ENCODE measurements around the gene CTDSP1.

CTDSP1 gene

DNA sequence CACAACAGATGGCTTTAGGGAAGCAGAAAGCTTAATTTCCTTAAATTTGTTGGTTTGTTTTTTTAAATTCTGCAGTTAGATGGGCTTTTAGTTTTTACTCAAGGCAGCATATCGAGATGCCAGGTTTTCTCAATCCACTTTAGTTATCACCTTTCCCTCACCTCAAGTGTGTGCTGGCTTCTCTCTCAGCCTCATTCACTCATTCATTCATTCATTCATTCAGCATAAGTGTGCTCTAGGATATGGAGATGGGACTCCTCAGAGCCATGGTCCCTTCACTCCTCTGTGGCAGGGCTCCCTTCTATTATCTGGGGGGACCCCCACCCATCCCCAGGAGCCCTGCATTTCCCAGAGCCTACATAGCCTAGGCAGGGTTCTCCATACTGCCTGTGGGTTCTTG lies 38.3 kb downstream of the CTDSP1 start:
- in situ Hi-C loops (cut with MboI; ENCODE audit: low pct_unique_long_range_greater_than_20kb, low sequenced_read_pairs) = no loop called here
- DNase-seq = no peak

DNA sequence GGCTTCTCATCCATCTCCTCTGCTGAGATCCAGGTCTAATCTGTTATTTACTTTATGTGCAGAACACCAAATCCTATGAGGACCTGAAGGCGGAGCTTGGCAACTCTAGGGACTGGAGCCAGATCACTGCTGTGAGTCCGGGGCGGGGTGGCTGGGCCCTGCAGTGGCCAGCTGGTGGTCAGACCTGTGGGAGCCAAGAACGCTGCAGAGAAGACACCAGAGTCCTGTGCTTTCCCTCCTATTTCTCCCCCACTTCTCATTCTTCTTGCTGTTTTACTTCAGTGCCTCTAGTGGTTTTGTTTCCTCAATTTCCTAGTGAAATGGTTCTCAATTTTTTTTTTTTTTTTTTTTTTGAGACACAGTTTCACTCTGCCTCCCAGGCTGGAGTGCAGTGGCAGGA lies 38.9 kb downstream of the CTDSP1 start:
- peak; percentile 47 for DNase-seq
- in situ Hi-C loops (cut with MboI; ENCODE audit: low pct_unique_long_range_greater_than_20kb, low sequenced_read_pairs) = no loop called here

GRCh38 chr2:218444692-218445357 lies 45.2 kb downstream of the CTDSP1 start:
- in situ Hi-C loops (cut with MboI; ENCODE audit: low pct_unique_long_range_greater_than_20kb, low sequenced_read_pairs) = no loop called here
- DNase-seq = no peak

GRCh38 chr2:218445602-218446001 lies 45.9 kb downstream of the CTDSP1 start:
- DNase-seq = no peak
- in situ Hi-C loops (cut with MboI; ENCODE audit: low pct_unique_long_range_greater_than_20kb, low sequenced_read_pairs) = no loop called here

DNA sequence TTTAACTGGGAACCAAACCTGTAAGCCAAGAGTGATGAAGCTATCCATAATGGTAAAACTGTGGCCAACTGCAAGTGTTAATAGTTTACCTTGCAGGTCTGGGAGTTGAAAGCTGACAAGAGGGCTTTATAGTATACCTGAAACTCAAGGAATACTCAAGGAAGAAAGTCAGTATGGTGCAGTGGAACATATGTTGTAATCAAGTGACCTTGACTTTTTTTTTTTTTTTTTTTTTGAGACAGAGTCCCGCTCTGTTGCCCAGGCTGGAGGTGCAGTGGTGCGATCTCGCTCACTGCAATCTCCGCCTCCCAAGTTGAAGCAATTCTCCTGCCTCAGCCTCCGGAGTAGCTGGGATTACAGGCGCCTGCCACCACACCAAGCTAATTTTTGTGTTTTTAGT lies 46.9 kb downstream of the CTDSP1 start:
- in situ Hi-C loops (cut with MboI; ENCODE audit: low pct_unique_long_range_greater_than_20kb, low sequenced_read_pairs) = no loop called here
- DNase-seq = no peak

DNA sequence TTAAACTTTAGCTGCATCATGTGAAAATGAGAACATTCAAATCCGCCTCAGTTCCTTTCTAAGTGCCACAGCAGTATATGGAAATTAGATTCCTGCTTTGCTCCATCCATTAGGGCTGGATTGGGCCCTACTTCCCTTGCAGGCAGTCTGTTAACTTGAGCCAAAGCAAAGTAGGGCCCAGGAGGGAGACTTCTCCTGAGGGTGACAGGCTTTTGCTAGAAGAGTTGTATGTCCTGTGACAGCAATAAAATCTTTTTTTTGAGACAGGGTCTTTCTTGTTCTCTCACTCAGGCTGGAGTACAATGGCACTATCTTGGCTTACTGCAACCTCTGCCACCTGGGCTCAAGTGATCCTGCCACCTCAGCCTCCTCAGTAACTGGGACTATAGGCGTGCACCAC lies 47.4 kb downstream of the CTDSP1 start:
- in situ Hi-C loops (cut with MboI; ENCODE audit: low pct_unique_long_range_greater_than_20kb, low sequenced_read_pairs) = no loop called here
- DNase-seq = no peak

DNA sequence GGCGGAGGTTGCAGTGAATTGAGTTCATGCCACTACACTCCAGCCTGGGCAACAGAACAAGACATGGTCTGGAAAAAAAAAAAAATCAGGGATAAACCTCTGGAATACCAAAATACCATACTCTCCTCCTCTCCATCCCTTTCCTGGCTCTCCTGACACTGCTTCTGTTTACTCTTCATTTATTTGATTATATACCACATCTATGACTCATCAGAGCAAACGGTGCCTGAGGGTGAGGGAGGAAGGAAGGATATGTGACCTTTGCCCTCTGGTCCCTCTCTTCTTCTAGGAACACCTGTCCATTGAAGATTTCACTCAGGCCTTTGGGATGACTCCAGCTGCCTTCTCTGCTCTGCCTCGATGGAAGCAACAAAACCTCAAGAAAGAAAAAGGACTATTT lies 49.3 kb downstream of the CTDSP1 start:
- DNase-seq = no peak
- in situ Hi-C loops (cut with MboI; ENCODE audit: low pct_unique_long_range_greater_than_20kb, low sequenced_read_pairs) = no loop called here

DNA sequence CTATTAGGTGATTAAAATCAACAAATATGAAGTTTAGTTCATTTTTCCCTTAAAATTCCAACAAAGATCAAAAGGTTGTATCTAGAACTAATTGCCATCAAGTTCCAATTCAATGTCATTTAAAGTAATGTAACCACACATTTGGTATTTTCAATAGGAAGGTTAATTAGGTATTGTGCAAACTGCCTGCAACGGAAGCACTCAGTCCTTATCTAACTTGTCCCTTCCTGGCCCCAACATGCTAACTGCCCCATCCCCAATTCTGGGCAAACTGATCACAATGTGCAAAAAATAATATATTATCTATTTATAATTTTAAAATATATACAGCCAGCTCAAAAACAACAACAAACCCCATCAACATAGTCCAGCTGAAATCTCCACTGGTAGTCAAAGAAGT lies 52.4 kb downstream of the CTDSP1 start:
- no peak for DNase-seq
- in situ Hi-C loops (cut with MboI; ENCODE audit: low pct_unique_long_range_greater_than_20kb, low sequenced_read_pairs) = no loop called here
